ENCODE data around the gene PRKN. TPM values are rescaled to one million over a fixed set of nuclear protein-coding genes. Genes with fewer than 3 reads are reported as not detected.

Gene PRKN
- total RNA-seq, 1 experiment from 2014 or later = not detected

- Histone ChIP-seq H3F3A (ENCODE audit: insufficient read depth, low read depth) (no peaks in the 10 kb centered on the region), H3K9me2 (ENCODE audit: insufficient read depth) (no peaks in the 10 kb centered on the region), H3K79me2 (ENCODE audit: low read depth) (no peaks in the 10 kb centered on the region), H3K27ac (no peak overlapping the region), H3K4me2 (no peak overlapping the region), H3K27me3 (ENCODE audit: insufficient read depth, low read depth) (peaks cover 7% of the 10 kb centered on the region; the same call in 1 of the 2 replicates), H2AFZ (no peak overlapping the region), H3K4me1 (replicated peaks; ENCODE audit: insufficient read depth) (no peaks in the 10 kb centered on the region), H3K9me3 (ENCODE audit: insufficient read depth, low read depth) (no peaks in the 10 kb centered on the region), H4K20me1 (ENCODE audit: insufficient read depth) (no peaks in the 10 kb centered on the region), H3K4me3 (no peak overlapping the region), H3K36me3 (ENCODE audit: low read depth) (no peaks in the 10 kb centered on the region)
- BruUV-seq (replicated peaks) = no TSS peak
- CTCF ChIA-PET = no interaction called here
- DNase-seq = no peak
- TF ChIP-seq CTCF (conservative IDR thresholded peaks at IDR 0.05) (no peak), EZH2 (IDR thresholded peaks at IDR 0.05; ENCODE audit: low read depth) (no peak)
- POLR2A ChIA-PET (ENCODE audit: unreplicated experiment) = no interaction called here
- intact Hi-C loops (cut with micrococcal nuclease; ENCODE audit: unreplicated experiment) = no loop called here
Measured at GRCh38 chr6:161544801-161545480, 1182.6 kb downstream of the PRKN start.

- no peak for DNase-seq
- H3K9me3 ChIP-seq (ENCODE audit: insufficient read depth, low read depth) = no peaks in the 10 kb centered on the region
- no peak overlapping the region for H3K4me2 ChIP-seq
- H3K79me2 ChIP-seq (ENCODE audit: low read depth) = no peaks in the 10 kb centered on the region
- intact Hi-C loops (cut with micrococcal nuclease; ENCODE audit: unreplicated experiment) = no loop called here
- TF ChIP-seq CTCF (conservative IDR thresholded peaks at IDR 0.05) (no peak), EZH2 (IDR thresholded peaks at IDR 0.05; ENCODE audit: low read depth) (no peak)
- no peak overlapping the region for H2AFZ ChIP-seq
- H3K36me3 ChIP-seq (ENCODE audit: low read depth) = no peaks in the 10 kb centered on the region
- peaks cover 10% of the 10 kb centered on the region; the same call in 1 of the 2 replicates for H3K27me3 ChIP-seq (ENCODE audit: insufficient read depth, low read depth)
- no peaks in the 10 kb centered on the region for H3K9me2 ChIP-seq (ENCODE audit: insufficient read depth)
- ChIA-PET CTCF (no interaction called here), POLR2A (ENCODE audit: unreplicated experiment) (no interaction called here)
- H4K20me1 ChIP-seq (ENCODE audit: insufficient read depth) = no peaks in the 10 kb centered on the region
- H3F3A ChIP-seq (ENCODE audit: insufficient read depth, low read depth) = no peaks in the 10 kb centered on the region
- H3K27ac ChIP-seq = no peak overlapping the region
- no peak overlapping the region for H3K4me3 ChIP-seq
- no peaks in the 10 kb centered on the region for H3K4me1 ChIP-seq (replicated peaks; ENCODE audit: insufficient read depth)
- BruUV-seq (replicated peaks) = no TSS peak
Measured at GRCh38 chr6:161543684-161544309, 1183.8 kb downstream of the PRKN start.

GRCh38 chr6:161542346-161542980 lies 1185.1 kb downstream of the PRKN start:
- intact Hi-C loops (cut with micrococcal nuclease; ENCODE audit: unreplicated experiment) = no loop called here

More at GRCh38 chr6:161542346-161542980, 1185.1 kb downstream of the PRKN start:
- Histone ChIP-seq H3K9me2 (ENCODE audit: insufficient read depth) (no peaks in the 10 kb centered on the region), H3K9me3 (ENCODE audit: insufficient read depth, low read depth) (no peaks in the 10 kb centered on the region), H3F3A (ENCODE audit: insufficient read depth, low read depth) (no peaks in the 10 kb centered on the region), H3K79me2 (ENCODE audit: low read depth) (no peaks in the 10 kb centered on the region), H4K20me1 (ENCODE audit: insufficient read depth) (no peaks in the 10 kb centered on the region), H3K4me3 (no peak overlapping the region), H3K36me3 (ENCODE audit: low read depth) (no peaks in the 10 kb centered on the region), H2AFZ (no peak overlapping the region), H3K4me1 (replicated peaks; ENCODE audit: insufficient read depth) (no peaks in the 10 kb centered on the region), H3K27ac (no peak overlapping the region), H3K4me2 (no peak overlapping the region), H3K27me3 (ENCODE audit: insufficient read depth, low read depth) (peaks cover 10% of the 10 kb centered on the region; the same call in 1 of the 2 replicates)
- no peak for DNase-seq
- POLR2A ChIA-PET (ENCODE audit: unreplicated experiment) = no interaction called here
- BruUV-seq (replicated peaks) = no TSS peak
- TF ChIP-seq CTCF (conservative IDR thresholded peaks at IDR 0.05) (no peak), EZH2 (IDR thresholded peaks at IDR 0.05; ENCODE audit: low read depth) (no peak)
- CTCF ChIA-PET = no interaction called here
